Limb (tissue), 2 donors: ENCODE data around the gene SMARCC1.

ENCODE experiments used
- DNase-seq, 2 donors: peaks; one replicate each; pipeline ENCODE4 v3.0.0-alpha.2; 2016; ENCODE audit errors: extremely low spot score in 2 of 2

SMARCC1 gene

GRCh38 chr3:47554335-47554734 is 227.4 kb downstream of the SMARCC1 start:
- no peak for DNase-seq

- DNase-seq, result no peak
These were observed 228.3 kb downstream of the SMARCC1 start for GRCh38 chr3:47553407-47553806.

GRCh38 chr3:47542471-47543173 is 239.1 kb downstream of the SMARCC1 start:
- DNase-seq, result peak in 1 of 2 donors; percentile 53

GRCh38 chr3:47541583-47542108 is 240.0 kb downstream of the SMARCC1 start:
- no peak for DNase-seq

GRCh38 chr3:47540281-47540680 is 241.4 kb downstream of the SMARCC1 start:
- DNase-seq, result no peak

- DNase-seq, result no peak
These were observed 244.7 kb downstream of the SMARCC1 start for GRCh38 chr3:47536967-47537366.

GRCh38 chr3:47536221-47536891 is 245.3 kb downstream of the SMARCC1 start:
- DNase-seq, result no peak
